GM18519 (cell line): ENCODE results near the gene LRRTM4.

Source experiments
- ATAC-seq: cut with Tn5 transposase; IDR thresholded peaks from one replicate; pipeline ENCODE4 v1.9.1; 2021; ENCODE audit warnings: mild to moderate bottlenecking, moderate library complexity; ENCODE audit not compliant: unreplicated experiment, low FRiP score

Gene LRRTM4

GRCh38 chr2:77479895-77480294, 42.3 kb downstream of the LRRTM4 start:
- ATAC-seq: no peak

- ATAC-seq: no peak
Observed at GRCh38 chr2:77479395-77479794, 42.8 kb downstream of the LRRTM4 start.

- no peak for ATAC-seq
Observed at GRCh38 chr2:77470096-77470495, 52.1 kb downstream of the LRRTM4 start.

GRCh38 chr2:77469106-77469505, 53.1 kb downstream of the LRRTM4 start:
- no peak for ATAC-seq

- no peak for ATAC-seq
Observed at GRCh38 chr2:77459840-77460239, 62.3 kb downstream of the LRRTM4 start.

GRCh38 chr2:77458216-77458615, 64.0 kb downstream of the LRRTM4 start:
- no peak for ATAC-seq

GRCh38 chr2:77457665-77458064, 64.5 kb downstream of the LRRTM4 start:
- no peak for ATAC-seq

- ATAC-seq: no peak
Observed at GRCh38 chr2:77443076-77443475, 79.1 kb downstream of the LRRTM4 start.

GRCh38 chr2:77434880-77435279, 87.3 kb downstream of the LRRTM4 start:
- ATAC-seq: no peak

- ATAC-seq: no peak
Observed at GRCh38 chr2:77428946-77429345, 93.2 kb downstream of the LRRTM4 start.

GRCh38 chr2:77421971-77422370, 100.2 kb downstream of the LRRTM4 start:
- ATAC-seq: no peak

GRCh38 chr2:77418537-77418936, 103.6 kb downstream of the LRRTM4 start:
- no peak for ATAC-seq

GRCh38 chr2:77404189-77404588, 118.0 kb downstream of the LRRTM4 start:
- ATAC-seq: no peak

GRCh38 chr2:77398970-77399600, 123.1 kb downstream of the LRRTM4 start:
- ATAC-seq: no peak

GRCh38 chr2:77397763-77398162, 124.4 kb downstream of the LRRTM4 start:
- ATAC-seq: no peak

GRCh38 chr2:77395011-77395410, 127.2 kb downstream of the LRRTM4 start:
- no peak for ATAC-seq

- no peak for ATAC-seq
Observed at GRCh38 chr2:77391119-77391518, 131.1 kb downstream of the LRRTM4 start.

GRCh38 chr2:77387324-77387723, 134.9 kb downstream of the LRRTM4 start:
- ATAC-seq: no peak

GRCh38 chr2:77372636-77373035, 149.5 kb downstream of the LRRTM4 start:
- no peak for ATAC-seq

GRCh38 chr2:77370511-77370910, 151.7 kb downstream of the LRRTM4 start:
- ATAC-seq: no peak

- ATAC-seq: no peak
Observed at GRCh38 chr2:77363277-77363676, 158.9 kb downstream of the LRRTM4 start.

- ATAC-seq: no peak
Observed at GRCh38 chr2:77348821-77349220, 173.4 kb downstream of the LRRTM4 start.

GRCh38 chr2:77336013-77336412, 186.2 kb downstream of the LRRTM4 start:
- no peak for ATAC-seq
